ENCODE results near the gene FXYD5.

DNA sequence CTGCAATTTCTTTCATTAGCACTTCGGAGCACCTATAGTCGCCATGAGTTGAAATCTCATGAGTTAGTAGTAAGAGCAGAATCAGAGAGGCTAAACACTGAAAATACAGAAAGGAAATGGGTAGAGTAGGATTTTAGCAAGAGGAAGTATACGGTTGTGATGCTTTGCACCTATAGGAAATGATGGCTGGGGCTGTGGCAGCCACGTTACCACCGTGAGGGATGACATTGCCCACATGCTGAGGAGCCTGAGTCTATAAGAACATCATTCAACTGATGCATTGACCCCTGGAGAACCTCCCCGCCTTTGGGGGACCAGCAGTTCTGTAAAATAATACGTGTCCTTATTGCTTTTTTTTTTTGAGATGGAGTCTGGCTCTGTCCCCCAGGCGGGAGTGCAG, 53.6 kb downstream of the FXYD5 start:
- TF ChIP-seq, protein P1, sequence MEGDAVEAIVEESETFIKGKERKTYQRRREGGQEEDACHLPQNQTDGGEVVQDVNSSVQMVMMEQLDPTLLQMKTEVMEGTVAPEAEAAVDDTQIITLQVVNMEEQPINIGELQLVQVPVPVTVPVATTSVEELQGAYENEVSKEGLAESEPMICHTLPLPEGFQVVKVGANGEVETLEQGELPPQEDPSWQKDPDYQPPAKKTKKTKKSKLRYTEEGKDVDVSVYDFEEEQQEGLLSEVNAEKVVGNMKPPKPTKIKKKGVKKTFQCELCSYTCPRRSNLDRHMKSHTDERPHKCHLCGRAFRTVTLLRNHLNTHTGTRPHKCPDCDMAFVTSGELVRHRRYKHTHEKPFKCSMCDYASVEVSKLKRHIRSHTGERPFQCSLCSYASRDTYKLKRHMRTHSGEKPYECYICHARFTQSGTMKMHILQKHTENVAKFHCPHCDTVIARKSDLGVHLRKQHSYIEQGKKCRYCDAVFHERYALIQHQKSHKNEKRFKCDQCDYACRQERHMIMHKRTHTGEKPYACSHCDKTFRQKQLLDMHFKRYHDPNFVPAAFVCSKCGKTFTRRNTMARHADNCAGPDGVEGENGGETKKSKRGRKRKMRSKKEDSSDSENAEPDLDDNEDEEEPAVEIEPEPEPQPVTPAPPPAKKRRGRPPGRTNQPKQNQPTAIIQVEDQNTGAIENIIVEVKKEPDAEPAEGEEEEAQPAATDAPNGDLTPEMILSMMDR (conservative IDR thresholded peaks at IDR 0.05) = no peak
- TF ChIP-seq EZH2 (IDR thresholded peaks at IDR 0.05; ENCODE audit: low read depth) = no peak

All from PC-9 (cell line).